NCI-H1048 (cell line): Measurements from ENCODE around the gene CCT3.
"Not testable (repeated sequence)": the region's sequence is repeated elsewhere in the genome, so short reads cannot be mapped to it uniquely, and the experiment has no call there.

Source experiments
- DNase-seq: peaks from one replicate; lab custom pipeline; 2025; lab: John Stamatoyannopoulos, UW

CCT3 gene

DNA sequence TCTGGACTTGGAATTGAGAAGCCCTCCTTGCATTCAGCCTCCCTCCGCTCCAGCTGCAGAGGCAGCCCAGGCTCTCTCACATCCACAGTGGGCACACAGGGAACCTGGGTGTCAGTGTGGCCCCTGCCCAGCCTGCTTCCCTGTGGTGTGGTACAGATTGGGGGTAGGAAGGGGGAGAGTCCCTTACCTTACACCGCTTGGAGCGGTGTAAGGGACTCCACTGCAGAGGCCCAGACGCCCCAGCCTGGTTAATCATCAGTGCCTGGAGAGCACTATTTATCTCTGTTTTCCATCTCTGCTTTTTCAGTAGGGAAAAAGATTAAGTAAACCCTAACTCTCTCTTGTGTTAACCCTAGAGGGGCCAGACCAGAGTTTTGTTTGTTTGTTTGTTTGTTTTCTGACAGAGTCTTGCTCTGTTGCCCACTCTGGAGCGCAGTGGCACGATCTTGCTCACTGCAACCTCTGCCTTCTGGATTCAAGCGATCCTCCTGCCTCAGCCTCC is 30.1 kb upstream of the CCT3 start:
- DNase-seq: no peak

DNA sequence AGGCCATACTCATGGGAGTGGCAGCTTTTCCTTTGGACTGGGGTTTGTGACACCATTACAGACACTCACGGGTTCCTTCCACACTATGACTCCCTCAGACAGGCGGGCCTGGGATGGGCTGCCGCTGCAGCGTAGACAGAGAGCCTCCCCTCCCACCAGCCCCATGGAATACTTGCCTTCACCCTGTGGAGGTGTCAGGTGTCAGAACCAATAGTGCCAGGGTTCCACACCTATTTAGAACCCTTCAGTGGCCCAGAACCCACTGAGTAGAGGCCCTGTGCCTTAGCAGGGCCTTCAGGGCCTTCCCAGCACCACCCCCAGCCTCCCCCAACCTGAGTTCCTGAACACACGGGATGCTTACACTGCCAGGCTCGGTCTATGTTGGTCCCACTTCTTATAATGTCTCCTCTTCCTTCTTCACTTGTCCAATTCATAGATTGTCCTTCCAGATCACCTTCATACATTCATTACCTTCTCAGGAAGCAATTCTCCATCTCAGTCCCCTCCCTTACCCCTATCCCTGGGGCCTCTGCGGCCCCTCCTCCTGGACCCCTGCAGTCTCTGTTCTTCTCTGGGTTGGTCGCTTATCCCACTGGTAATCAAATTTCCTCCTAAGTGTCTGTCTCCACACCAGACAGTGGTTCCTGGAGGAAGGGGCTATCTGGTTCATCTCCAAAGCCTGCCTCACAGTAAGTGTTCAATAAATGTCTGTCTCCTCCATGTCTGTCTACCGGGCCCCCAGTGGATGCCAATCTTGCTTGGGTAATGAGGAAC is 29.5 kb upstream of the CCT3 start:
- DNase-seq: no peak

DNA sequence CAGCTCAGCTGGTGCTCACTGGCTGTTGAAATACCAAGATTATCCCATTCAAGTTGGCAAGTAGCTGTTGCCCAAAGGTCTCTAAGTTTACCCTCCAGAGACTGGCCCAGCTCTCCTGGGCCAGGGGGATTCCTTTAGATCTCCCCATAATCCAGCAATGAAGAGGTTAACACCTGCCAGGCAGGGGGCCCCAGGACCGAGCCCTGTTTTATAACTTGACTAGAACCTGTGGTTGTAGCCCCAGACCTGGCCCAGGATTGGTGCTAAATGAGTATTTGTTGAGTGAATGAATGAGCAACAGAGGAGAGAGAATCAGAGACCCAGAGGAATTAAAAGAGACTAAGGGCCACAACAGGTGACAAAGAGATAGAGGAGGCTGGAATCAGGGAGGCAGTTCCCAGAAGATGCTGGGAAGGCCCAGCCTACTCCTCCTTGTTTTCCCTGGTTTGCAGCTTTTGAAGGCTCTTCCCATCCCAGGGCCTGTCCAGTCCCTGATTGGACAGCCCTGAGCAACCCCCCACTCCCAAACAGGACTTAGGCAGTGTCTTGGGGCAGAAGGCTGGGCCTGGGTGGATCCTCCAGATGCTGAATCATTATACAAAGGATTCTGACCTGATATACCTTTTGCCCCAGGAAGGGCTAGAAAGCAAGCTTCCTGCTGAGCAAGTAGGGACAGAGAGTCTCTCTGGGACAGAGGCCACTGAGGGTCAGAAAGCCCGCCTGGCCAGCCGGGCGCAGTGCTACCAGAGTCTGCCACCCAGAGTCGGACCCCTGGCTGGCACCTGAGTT is 28.5 kb upstream of the CCT3 start:
- no peak for DNase-seq

DNA sequence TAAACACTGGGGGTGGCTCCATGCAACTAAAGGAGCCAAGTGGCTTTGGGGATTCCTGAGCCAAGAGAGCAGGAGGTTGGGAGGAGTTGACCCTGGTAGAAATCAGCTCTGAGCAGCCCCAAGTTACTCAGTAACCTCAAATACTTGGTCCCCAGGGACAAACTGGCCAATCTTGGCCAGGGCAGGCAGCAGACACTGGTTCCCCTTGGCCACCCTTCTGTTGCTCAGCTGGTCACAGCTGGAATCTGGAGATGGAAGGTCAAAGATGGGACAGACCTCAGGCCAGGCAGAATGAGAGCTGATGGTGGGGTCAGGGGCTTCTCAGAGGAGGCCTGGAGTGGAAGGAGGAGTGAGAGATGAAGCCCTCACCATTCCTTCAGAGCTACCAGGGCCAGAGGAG is 27.7 kb upstream of the CCT3 start:
- DNase-seq: no peak

DNA sequence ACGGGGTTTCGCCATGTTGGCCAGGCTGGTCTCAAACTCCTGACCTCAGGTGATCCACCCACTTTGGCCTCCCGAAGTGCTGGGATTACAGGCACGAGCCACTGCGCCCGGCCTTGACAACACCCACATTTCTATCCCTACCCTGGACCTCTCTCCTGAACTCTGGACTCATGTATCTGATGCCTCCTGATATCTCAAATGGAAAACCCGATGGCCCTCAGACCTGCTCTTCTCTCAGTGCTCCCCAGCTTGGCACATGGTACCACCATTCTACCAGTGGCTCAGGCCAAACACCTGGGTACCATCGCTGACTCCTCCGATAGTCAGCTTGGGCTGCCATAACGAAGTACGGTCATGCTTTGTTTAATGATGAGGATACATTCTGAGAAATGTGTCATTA is 22.4 kb upstream of the CCT3 start:
- no peak for DNase-seq

DNA sequence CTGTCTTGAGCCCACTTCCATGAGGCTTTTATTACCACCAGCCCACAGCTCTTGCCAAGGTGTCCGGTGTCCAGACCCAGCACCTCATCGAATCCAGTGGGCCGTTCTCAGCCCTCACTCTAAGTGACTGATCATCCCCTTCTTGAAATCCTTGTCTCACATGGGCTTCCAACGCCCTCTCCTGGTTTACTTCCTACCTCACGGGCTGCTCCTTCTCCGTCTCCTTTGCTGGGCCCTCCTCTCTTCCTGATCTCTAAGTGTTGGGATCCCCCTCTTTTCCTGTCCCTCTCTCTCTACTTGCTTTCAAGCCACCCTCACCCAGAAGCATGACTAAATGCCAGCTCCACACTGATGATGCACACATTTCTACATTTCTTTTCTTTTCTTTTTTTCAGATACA is 21.9 kb upstream of the CCT3 start:
- no peak for DNase-seq

DNA sequence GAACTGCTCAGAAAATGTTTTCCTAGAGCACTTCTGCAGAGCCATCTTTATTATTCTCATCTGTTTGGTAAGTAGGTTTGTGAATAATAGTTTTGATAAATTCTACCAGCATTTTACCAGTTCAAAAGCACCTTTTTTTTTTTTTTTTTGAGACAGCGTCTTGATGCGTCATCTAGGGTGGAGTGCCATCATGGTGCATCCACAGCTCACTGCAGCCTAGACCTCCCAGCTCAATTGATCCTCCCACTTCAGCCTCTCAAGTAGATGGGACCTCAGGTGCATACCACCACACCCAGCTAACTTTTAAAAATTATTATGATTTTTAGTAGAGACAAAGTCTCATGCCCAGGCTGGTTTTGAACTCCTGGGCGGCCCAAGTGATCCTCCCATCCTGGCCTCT is 21.2 kb upstream of the CCT3 start:
- no peak for DNase-seq

DNA sequence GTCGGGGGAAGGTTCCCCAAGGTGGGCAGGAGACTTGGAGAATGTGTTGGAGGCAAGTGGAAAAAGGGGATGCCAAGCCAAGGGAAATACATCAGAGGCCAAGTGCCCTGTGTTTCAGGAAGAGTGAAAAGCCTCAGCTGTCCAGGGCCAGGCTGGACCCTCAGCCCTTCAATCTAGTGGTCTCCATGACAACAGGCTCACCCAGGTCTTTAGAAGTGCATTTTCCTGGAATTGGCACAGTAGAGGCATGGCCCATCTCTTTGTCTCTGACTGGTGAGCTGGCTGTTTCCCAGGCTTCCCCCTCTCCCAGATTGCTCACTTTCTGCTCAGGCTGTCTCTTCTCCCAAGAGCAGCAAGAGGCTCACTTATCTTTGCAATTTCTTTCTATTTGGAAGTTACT is 20.5 kb upstream of the CCT3 start:
- DNase-seq: no peak

DNA sequence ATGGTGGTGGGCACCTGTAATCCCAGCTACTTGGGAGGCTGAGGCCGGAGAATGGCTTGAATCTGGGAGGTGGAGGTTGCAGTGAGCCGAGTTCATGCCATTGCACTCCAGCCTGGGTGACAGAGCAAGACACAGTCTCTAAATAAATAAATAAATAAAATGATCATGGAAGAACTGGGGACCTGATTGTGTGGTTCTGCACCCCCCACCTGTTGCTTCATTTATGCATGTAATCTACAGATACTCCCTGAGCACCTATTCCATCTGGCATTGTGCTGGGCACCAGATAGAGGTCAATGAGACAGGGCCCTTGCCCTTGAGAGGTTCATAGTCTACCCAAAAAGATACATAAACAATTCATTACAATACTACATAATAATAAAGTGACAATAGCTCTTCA is 19.9 kb upstream of the CCT3 start:
- DNase-seq: no peak

DNA sequence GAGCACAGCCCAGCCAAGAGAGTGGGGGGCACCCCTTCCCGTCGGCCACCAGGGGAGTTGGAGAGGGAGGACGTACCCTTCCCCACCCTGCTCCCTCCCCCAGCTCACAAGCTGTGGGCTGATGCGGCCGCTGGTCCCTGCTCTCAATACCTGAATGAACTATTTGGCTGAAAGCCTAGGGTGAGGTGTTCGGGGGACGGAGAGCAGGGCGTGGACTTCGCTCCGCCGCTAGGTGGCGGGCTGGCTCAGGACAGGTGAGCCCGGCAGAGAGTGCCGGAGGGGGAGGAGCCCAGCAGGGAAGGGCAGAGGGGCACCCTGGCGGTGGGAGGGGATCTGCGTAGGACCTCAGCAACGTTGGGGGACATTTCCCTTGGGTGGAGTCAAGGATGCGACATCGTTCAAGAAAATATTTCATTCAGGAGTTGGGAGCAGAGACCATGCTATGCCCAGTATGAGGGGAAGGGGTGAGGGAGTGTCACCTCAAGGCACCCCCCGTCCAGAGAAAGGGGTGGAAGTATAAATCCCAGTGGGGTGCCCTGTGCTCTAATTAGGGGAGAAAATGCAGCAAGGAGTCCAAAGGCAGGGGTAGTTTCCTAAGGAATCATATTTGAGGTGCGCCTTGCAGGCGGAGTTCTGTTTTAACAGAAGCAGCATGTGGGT is 18.9 kb upstream of the CCT3 start:
- peak; percentile 66 for DNase-seq

DNA sequence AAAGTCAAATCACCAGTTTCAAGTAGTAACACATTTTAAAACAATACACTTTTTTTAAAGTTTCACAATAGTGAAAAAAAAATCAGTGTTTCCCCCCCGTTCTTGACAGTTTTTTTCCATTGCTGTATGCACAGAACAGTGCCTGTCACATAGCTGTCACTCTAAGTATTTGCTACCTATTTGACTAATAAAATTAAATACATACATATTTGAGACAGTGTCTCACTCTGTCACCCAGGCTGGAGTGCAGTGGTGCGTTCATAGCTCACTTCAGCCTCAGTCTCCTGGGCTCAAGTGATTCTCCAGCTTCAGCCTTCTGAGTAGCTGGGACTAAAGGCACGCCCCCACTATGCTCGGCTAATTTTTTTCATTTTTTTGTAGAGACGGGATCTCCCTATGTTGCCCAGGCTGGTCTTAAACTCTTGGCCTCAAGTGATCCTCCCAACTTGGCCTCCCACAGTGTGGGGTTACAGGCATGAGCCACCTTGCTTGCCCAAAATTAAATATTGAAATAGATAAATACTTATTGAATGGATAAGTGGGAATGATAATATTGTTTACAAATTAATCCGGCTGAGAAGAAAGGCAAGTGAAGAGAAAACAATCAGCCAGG is 18.3 kb upstream of the CCT3 start:
- no peak for DNase-seq

DNA sequence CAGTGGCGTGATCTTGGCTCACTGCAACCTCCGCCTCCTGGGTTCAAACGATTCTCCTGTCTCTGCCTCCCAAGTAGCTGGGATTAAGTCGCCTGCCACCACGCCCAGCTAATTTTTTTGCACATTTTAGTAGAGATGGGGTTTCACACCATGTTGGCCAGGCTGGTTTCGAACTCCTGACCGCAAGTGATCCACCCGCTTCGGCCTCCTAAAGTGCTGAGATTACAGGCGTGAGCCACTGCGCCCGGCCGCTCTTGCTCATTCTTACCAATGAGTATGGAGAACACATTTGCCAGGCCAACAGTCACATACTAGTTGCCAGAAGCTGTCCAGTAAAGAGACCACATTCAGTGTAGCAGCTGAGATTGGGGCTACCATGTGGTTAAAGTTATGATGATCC is 14.4 kb upstream of the CCT3 start:
- DNase-seq: not testable (repeated sequence)

DNA sequence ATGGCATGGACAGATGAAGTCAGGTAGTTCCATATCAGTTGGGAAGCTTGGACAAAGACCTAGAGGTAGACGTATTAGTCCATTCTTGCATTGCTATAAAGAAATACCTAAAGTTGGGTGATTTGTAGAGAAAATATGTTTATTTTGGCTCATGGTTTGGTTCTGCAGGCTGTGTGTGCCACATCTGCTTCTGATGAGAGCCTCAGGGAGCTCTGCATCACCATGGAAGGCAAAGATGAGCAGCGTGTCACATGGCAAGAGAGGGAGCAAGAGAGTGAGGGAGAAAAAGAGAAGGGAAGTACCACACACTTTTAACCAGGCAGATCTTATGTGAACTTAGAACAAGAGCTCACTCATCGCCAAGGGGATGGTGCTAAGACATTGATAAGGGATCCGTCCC is 9.2 kb upstream of the CCT3 start:
- no peak for DNase-seq

DNA sequence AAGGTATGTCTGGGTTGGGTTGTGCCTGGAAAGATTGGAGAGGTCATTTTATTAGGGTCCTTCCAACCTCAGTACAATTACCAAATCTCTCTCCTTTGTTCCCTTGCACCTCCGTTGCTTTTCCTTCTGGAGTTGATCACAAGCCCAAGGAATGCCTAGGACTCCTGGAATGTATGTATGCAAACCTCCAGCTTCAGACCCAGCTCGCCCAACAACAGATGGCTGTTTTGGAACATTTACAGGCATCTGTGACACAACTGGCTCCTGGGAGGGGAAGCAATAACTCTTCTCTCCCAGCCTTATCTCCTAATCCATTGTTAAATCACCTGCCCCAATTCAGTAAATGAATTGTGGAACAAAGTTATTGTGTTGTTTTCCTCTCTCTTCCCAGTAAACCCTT is 8.5 kb upstream of the CCT3 start:
- DNase-seq: no peak

DNA sequence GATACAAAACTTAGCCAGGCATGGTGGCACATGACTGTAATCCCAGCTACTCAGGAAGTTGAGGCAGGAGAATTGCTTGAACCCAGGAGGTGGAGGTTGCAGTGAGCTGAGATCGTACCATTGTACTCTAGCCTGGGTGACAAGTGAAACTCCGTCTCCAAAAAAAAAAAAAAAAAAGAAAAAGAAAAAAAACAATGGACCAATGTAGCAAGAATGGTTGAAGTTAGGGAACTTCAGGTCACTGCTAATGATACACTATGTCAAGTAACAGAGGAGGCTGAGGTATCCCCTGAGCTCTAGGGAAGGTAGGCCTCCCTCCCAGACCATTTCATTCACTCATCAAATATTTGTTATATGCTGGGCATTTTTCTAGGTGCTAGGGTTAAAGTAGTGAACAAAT is 7.9 kb upstream of the CCT3 start:
- DNase-seq: not testable (repeated sequence)

DNA sequence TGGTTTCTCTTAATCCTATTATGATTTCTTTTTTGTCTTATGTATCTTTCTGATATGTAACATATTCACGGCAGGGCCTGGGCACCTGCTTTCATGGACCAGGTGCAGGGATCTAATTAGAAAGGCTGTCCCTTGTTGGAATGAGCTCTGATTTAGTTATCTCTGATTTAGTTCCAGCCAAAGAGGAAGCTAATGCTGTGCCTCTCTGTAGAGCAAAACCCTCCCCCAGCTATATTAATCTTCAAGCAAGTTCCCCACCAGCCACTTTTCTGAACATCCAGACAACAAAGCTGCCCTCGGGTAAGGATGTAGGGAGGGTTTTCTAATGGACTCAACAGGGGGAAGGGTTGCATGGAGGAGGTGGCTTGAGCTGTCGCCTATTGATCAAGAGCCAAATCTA is 6.3 kb upstream of the CCT3 start:
- no peak for DNase-seq

DNA sequence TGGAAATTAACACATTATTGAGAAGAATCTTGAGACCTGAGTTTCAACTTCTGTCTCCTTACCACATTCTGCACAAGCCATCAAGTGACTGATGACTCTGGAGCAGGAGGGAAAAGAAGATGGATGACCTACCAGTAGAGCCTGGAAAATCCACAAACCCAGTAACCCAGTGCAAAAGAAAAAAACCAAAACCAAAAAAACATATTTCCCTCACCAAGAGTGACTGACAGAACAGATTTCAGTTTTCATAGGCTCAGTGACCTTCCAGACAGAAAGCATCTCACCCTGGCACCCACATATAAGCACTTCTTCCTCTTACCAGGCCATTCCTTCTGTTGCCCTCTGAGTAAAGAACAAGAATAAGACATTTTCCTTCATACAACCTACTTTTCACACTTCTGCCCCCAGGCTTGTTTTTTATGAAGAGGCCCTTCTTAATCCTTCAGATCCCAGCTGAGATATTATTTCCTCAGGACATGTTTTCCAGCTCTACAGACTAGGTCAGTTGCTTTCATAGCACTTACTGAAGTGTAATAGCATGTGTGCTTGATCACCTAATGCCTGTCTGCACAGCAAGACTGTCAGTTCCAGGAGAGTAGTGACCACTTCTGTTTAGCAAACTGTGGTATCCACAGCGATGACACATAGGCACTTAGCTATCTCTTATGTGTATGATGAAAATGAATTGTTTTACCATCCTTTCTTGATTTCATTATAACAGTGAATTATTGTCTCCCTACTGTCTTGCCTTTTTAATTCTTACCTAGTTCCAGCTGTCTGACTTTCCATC is 4.3 kb upstream of the CCT3 start:
- DNase-seq: no peak

DNA sequence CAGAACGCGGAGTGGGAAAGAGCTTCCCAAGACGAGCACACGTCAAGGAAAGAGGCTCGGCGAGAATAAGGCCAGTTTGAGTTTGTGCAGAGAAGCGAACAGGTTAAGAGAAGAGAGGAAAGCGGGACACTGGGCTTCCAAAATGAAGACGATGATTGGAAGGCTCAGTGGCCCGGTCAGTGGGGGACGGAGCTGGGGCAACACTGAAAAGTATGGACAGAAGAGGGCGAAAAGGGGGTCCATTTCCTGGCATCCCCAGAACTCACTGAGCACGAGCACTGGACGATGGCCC is 258 bp downstream of the CCT3 start:
- no peak for DNase-seq

DNA sequence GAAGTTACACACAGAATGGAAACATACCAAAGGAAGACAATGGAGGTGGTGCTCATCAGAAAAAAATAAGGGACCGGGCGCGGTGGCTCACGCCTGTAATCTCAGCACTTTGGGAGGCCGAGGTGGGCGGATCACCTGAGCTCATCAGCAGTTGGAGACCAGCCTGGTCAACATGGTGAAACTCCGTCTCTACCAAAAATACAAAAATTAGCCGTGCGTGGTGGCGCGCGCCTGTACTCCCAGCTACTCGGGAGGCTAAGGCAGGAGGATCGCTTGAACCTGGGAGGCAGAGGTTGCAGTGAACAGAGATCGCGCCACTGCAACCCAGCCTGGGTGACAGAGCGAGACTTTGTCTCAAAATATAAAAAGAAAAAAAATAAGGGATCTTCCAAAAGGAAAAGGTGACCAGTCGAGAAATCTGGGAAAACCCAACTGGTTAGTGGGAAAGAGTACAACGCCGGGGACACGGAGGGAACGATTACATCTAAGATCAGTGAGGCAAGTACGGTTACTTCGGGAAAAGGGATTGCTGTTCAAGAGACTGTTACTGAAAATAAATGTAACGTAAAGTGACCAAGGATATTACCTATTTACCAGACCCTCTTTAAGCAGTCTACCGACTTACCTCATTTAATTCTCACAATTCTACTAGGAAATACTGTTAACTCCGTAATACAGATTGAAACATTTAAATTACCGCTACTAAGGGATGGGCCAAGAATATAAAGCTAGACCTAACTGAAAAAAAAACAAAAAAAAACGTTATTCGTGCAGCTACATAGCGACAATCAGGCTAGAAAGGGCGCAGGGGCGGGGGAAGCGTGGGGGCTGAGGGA is 822 bp downstream of the CCT3 start:
- DNase-seq: no peak

DNA sequence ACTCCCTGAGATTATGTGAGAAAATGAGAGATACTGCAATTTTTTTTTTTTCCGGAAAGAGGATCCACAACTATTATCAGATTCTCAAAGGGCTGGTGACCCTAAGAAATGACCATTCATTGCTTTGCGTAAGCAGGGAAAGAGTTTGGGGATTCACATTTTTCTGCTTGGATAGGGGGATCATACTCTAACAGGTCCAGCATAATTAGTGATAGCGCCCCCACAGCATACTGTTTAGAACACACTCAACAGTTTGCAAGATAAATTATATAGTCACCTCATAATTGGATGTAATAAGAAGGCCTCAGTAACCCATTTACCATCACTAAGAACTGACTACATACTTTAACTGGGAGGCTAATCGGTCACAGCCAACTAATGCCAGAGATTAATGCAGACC is 1.9 kb downstream of the CCT3 start:
- DNase-seq: no peak

DNA sequence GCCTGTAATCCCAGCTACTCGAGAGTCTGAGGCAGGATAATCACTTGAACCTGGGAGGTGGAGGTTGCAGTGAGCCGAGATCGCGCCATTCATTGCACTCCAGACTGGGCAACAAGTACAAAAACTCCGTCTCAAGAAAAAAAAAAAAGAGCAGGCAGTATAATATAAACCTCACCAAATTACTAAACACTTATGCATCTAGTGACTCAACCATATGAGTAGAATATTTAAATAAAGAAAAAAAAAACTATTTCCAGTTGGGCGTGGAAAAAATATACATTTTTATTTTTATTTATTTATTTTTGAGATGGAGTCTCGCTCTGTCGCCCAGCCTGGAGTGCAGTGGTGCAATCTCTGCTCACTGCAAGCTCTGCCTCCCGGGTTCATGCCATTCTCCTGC is 14.9 kb downstream of the CCT3 start:
- DNase-seq: not testable (repeated sequence)
